GM12878 (cell line): Measurements from ENCODE around the gene RARS2. TPM values are rescaled to one million over a fixed set of nuclear protein-coding genes. Genes with fewer than 3 reads are reported as not detected.

Experiments
- ATAC-seq: fragments of 200-7000 bp; cut with Tn5 transposase; 3 replicates; pipeline ENCODE4 v1.9.1; 2020; ENCODE audit warnings: mild to moderate bottlenecking, moderate library complexity
- BruUV-seq: library from RNA; stranded (reverse); fragments of 400-500 nt; replicated peaks from 2 replicates; lab custom pipeline; 2021; lab: Mats Ljungman, UMichigan
- CTCF ChIA-PET: fragments of 300-600 bp; sonication (Branson Sonifier 250); formaldehyde crosslinking; extraction: SDS; loops from one replicate; lab custom pipeline; 2021; ENCODE audit warnings: inconsistent platforms; lab: Yijun Ruan, JAX
- POLR2A ChIA-PET: fragments of 350-600 bp; formaldehyde crosslinking; extraction: SDS; loops from one replicate; lab custom pipeline; 2021; ENCODE audit warnings: inconsistent platforms; lab: Charles Lee
- RAD21 ChIA-PET: fragments of 300-600 bp; sonication (Branson Sonifier 250); formaldehyde crosslinking; loops from one replicate; lab custom pipeline; 2023; ENCODE audit warnings: antibody characterized with exemption; ENCODE audit not compliant: unreplicated experiment; lab: Charles Lee
- SMC1A ChIA-PET: fragments of 300-600 bp; sonication (Branson Sonifier 250); formaldehyde crosslinking; loops from one replicate; lab custom pipeline; 2023; ENCODE audit not compliant: unreplicated experiment, uncharacterized antibody; lab: Charles Lee
- DNase-seq: peaks from one replicate; pipeline ENCODE4 v3.0.0-alpha.2; 2011; ENCODE audit warnings: low read depth, low spot score
- FAIRE-seq: peaks from 3 replicates; lab custom pipeline; 2011; peaks lifted over from hg19 to GRCh38; lab: Jason Lieb, UNC
- H2AFZ ChIP-seq: 2 replicates; pipeline ENCODE4 v1.6.0; 2011; ENCODE audit warnings: low read depth, low read length, control low read depth; ENCODE audit not compliant: control insufficient read depth
- H3K27ac ChIP-seq: 2 replicates; pipeline ENCODE4 v1.5.1; 2011; ENCODE audit warnings: control low read depth; ENCODE audit not compliant: control insufficient read depth, insufficient read depth
- H3K27me3 ChIP-seq, 2 experiments: replicated peaks in 1 of 2; 2 replicates each; pipeline versions ENCODE4 v1.6.0 to v1.6.1; 2011; ENCODE audit warnings: low read length in 1 of 2; ENCODE audit not compliant: control insufficient read depth in 2 of 2, insufficient read depth in 2 of 2
- H3K36me3 ChIP-seq, 2 experiments: 2 replicates each; pipeline ENCODE4 v1.5.1; 2011; ENCODE audit warnings: low read length in 1 of 2; ENCODE audit not compliant: control insufficient read depth in 2 of 2, insufficient read depth in 2 of 2
- H3K4me1 ChIP-seq: 2 replicates; pipeline ENCODE4 v1.6.1; 2011; ENCODE audit warnings: mild to moderate bottlenecking, low read length, moderate library complexity, mixed read lengths; ENCODE audit not compliant: control insufficient read depth, insufficient read depth
- H3K4me2 ChIP-seq: 2 replicates; pipeline ENCODE4 v1.6.0; 2011; ENCODE audit warnings: control low read depth; ENCODE audit not compliant: control insufficient read depth, insufficient read depth
- H3K4me3 ChIP-seq: fragments of 200-600 bp; sonication (generic); 2 replicates; pipeline ENCODE4 v1.5.1; 2016
- H3K79me2 ChIP-seq: 2 replicates; pipeline ENCODE4 v1.6.0; 2011; ENCODE audit warnings: low read length; ENCODE audit not compliant: control insufficient read depth, insufficient read depth
- H3K9ac ChIP-seq: 2 replicates; pipeline ENCODE4 v1.8.0; 2011; ENCODE audit warnings: low read length, control low read depth, mixed read lengths; ENCODE audit not compliant: control insufficient read depth, insufficient read depth
- H3K9me3 ChIP-seq: replicated peaks from 3 replicates; pipeline ENCODE4 v1.5.1; 2011; ENCODE audit warnings: mild to moderate bottlenecking, low read length; ENCODE audit not compliant: control insufficient read depth, insufficient read depth
- H4K20me1 ChIP-seq: 2 replicates; pipeline ENCODE4 v1.6.0; 2011; ENCODE audit not compliant: control insufficient read depth, insufficient read depth
- CBX5 ChIP-seq: sonication (generic); IDR thresholded peaks from 2 replicates; pipeline ENCODE4 v1.6.1; 2016; ENCODE audit warnings: low read depth, moderate library complexity, mild to moderate bottlenecking, inconsistent platforms
- KLF5 ChIP-seq: fragments of 450-650 bp; IDR thresholded peaks from 2 replicates; pipeline ENCODE4 v1.6.1; 2014; ENCODE audit warnings: mild to moderate bottlenecking; ENCODE audit not compliant: partially characterized antibody
- RAD51 ChIP-seq: fragments of 450-650 bp; IDR thresholded peaks from 2 replicates; pipeline ENCODE4 v1.6.1; 2016; ENCODE audit warnings: moderate library complexity, mild to moderate bottlenecking, inconsistent platforms
- WGBS: methylation state at CpG from one replicate; pipeline ENCODE4 v1.1.6; 2016; ENCODE audit warnings: low lambda C conversion rate; ENCODE audit not compliant: insufficient replicate concordance, insufficient coverage; ENCODE audit errors: missing lambda C conversion rate; 5-methylcytosine and 5-hydroxymethylcytosine counted together
- in situ Hi-C: fragments of 300-500 bp; cut with MboI; formaldehyde crosslinking; loops from 9 replicates; pipeline ENCODE4 v1.14.3; 2018; ENCODE audit warnings: mixed read lengths
- intact Hi-C: fragments of 100-400 bp; cut with micrococcal nuclease; formaldehyde crosslinking; loops from one replicate; pipeline ENCODE4 v1.14.2; 2022; ENCODE audit not compliant: unreplicated experiment
- polyA plus RNA-seq, 11 experiments: library from polyadenylated mRNA; depleted of rRNA in 4 of 11; unstranded in 6 of 11; stranded (reverse) in 5 of 11; fragments of >200 nt; fragmentation: Nextera tagmentation in 4 of 11; fragmentation: Illumina TruSeq in 1 of 11; extraction: Ambion mirVana in 4 of 11; extraction: Trizol in 1 of 11; gene quantifications; 1 replicate in 1 of 11; 2 replicates in 10 of 11; pipeline versions ENCODE4 v1.2.1 to v1.2.3, GENCODE V29; 2011 to 2016; ENCODE audit warnings: inconsistent platforms in 2 of 11, missing spikeins in 2 of 11, low read depth in 1 of 11
- total RNA-seq, 4 experiments: library from RNA; depleted of rRNA in 3 of 4; stranded (reverse); fragments of >200 nt in 3 of 4; fragmentation: Illumina TruSeq in 1 of 4; extraction: Trizol in 1 of 4; gene quantifications; 2 replicates each; pipeline versions ENCODE4 v1.2.1 to v1.2.3, GENCODE V29; 2013 to 2021
- TF ChIP-seq, protein P1 (sequence below): IDR thresholded peaks from 2 replicates; pipeline ENCODE4 v1.6.1; 2012; ENCODE audit warnings: low read depth, low read length, improper control_type of control experiment
- TF ChIP-seq, protein P2 (sequence below): fragments of 150-350 bp; IDR thresholded peaks from 2 replicates; pipeline ENCODE4 v1.6.1; 2016; ENCODE audit warnings: low read depth, low read length

Gene RARS2
- total and polyA plus RNA-seq, 10 of the 15 experiments (the other 5 are each of a cell fraction or from before 2014, with no cell fraction given): 18.3 to 54.2 (median 36.8) TPM

DNA sequence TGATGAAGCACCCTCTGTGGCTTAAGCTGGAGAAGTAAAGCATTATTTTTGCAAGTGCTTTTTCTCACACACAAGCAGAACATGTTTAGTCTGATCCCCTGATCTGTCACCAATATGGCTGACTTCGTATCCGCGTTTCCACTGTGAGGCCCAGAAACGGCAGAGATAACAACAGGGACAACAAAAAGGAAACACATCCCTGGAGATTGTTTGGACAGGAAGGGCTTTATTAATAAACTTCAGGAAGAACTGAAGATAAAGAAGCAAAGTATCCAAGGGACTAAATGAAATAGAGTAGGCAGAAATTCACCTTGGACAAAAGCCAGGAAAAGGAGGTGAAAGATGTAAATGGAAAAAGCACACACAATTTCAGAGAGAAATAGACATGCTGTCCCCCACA, 49.2 kb downstream of the RARS2 start:
- Histone ChIP-seq H3K4me1 (no peaks in the 10 kb centered on the region), H3K27ac (no peak overlapping the region), H2AFZ (no peak overlapping the region), H3K36me3 (peaks cover 6 to 14% of the 10 kb centered on the region in 2 experiments), H3K27me3 (no peaks in the 10 kb centered on the region), H3K79me2 (no peaks in the 10 kb centered on the region), H3K9ac (no peak overlapping the region), H4K20me1 (no peaks in the 10 kb centered on the region), H3K9me3 (peaks cover 7% of the 10 kb centered on the region; the same call in 1 of the 3 replicates), H3K4me3 (no peak overlapping the region), H3K4me2 (no peak overlapping the region)
- ATAC-seq: no peak
- BruUV-seq: no TSS peak
- TF ChIP-seq RAD51: no peak
- intact Hi-C loops: no loop called here
- ChIA-PET POLR2A (interaction anchor here (0.6 kb wide), 2 partner anchors 43 to 56 kb away, joined by 3 to 4 read pairs; no protein-coding TSS in a partner anchor), SMC1A (interaction anchor here (1.8 kb wide), 1 partner anchor 13 kb away, joined by 4 read pairs; no protein-coding TSS in a partner anchor), RAD21 (interaction anchor here (0.6 kb wide), 1 partner anchor 46 kb away, joined by 3 read pairs; no protein-coding TSS in a partner anchor), CTCF (no interaction called here)
- 96% methylated on average over 4 of the region's 4 CpGs for WGBS
- no peak for DNase-seq
- in situ Hi-C loops: no loop called here
- FAIRE-seq: no peak

DNA sequence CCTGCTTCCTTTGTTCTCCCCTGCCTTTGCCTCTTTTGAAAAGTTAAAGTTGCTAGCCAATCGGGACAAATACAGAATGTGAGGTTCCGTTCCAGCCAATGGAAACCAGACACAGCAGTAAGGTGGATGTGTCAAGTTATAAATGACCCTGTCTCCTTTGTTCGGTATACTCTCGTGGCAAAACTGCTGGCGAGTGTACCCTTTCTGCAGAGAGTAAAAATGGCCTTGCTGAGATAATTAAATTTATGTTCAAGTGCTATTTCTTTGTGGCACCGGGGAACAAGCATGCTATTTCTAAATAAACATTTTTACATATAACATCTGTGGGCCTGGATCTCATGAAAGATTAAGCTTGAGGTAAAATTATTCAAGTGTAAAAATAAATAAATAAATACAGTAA, 50.2 kb downstream of the RARS2 start:
- DNase-seq (no peak), FAIRE-seq (no peak), ATAC-seq (no peak)
- intact Hi-C loops: no loop called here
- TSS peak; percentile 9 for BruUV-seq
- in situ Hi-C loops: no loop called here
- no peak overlapping the region for H3K27ac ChIP-seq
- no peaks in the 10 kb centered on the region for H3K27me3 ChIP-seq
- ChIA-PET SMC1A (interaction anchor here (1.8 kb wide), 1 partner anchor 14 kb away, joined by 4 read pairs; no protein-coding TSS in a partner anchor), POLR2A (no interaction called here), CTCF (no interaction called here), RAD21 (no interaction called here)
- H4K20me1 ChIP-seq: no peaks in the 10 kb centered on the region
- WGBS: 97% methylated on average over 6 of the region's 6 CpGs
- H3K4me2 ChIP-seq: no peak overlapping the region
- peaks cover 6 to 14% of the 10 kb centered on the region in 2 experiments for H3K36me3 ChIP-seq
- no peaks in the 10 kb centered on the region for H3K4me1 ChIP-seq
- peaks cover 7% of the 10 kb centered on the region; the same call in 1 of the 3 replicates for H3K9me3 ChIP-seq
- H3K9ac ChIP-seq: no peak overlapping the region
- H2AFZ ChIP-seq: no peak overlapping the region
- no peak overlapping the region for H3K4me3 ChIP-seq
- TF ChIP-seq CBX5 (peak; percentile 83; the same call in 1 of the 2 replicates), KLF5 (no peak)
- TF ChIP-seq, protein P1, sequence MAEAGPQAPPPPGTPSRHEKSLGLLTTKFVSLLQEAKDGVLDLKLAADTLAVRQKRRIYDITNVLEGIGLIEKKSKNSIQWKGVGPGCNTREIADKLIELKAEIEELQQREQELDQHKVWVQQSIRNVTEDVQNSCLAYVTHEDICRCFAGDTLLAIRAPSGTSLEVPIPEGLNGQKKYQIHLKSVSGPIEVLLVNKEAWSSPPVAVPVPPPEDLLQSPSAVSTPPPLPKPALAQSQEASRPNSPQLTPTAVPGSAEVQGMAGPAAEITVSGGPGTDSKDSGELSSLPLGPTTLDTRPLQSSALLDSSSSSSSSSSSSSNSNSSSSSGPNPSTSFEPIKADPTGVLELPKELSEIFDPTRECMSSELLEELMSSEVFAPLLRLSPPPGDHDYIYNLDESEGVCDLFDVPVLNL: no peak
- TF ChIP-seq, protein P2, sequence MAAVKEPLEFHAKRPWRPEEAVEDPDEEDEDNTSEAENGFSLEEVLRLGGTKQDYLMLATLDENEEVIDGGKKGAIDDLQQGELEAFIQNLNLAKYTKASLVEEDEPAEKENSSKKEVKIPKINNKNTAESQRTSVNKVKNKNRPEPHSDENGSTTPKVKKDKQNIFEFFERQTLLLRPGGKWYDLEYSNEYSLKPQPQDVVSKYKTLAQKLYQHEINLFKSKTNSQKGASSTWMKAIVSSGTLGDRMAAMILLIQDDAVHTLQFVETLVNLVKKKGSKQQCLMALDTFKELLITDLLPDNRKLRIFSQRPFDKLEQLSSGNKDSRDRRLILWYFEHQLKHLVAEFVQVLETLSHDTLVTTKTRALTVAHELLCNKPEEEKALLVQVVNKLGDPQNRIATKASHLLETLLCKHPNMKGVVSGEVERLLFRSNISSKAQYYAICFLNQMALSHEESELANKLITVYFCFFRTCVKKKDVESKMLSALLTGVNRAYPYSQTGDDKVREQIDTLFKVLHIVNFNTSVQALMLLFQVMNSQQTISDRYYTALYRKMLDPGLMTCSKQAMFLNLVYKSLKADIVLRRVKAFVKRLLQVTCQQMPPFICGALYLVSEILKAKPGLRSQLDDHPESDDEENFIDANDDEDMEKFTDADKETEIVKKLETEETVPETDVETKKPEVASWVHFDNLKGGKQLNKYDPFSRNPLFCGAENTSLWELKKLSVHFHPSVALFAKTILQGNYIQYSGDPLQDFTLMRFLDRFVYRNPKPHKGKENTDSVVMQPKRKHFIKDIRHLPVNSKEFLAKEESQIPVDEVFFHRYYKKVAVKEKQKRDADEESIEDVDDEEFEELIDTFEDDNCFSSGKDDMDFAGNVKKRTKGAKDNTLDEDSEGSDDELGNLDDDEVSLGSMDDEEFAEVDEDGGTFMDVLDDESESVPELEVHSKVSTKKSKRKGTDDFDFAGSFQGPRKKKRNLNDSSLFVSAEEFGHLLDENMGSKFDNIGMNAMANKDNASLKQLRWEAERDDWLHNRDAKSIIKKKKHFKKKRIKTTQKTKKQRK: no peak
- H3K79me2 ChIP-seq: no peaks in the 10 kb centered on the region
